ENCODE results near the gene DHRS4L2.
"Not testable (repeated sequence)": the region's sequence is repeated elsewhere in the genome, so short reads cannot be mapped to it uniquely, and the experiment has no call there.

DNA sequence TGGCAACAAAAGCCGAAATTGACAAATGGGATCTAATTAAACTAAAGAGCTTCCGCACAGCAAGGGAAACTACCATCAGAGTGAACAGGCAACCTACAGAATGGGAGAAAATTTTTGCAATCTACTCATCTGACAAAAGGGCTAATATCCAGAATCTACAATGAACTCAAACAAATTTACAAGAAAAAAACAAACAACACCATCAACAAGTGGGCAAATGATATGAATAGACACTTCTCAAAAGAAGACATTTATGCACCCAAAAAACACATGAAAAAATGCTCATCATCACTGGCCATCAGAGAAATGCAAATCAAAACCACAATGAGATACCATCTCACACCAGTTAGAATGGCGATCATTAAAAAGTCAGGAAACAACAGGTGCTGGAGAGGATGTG, 41.0 kb downstream of the DHRS4L2 start:
- TF ChIP-seq POLR2A (IDR thresholded peaks at IDR 0.05); EP300 (IDR thresholded peaks at IDR 0.05; ENCODE audit: low read depth); POLR2AphosphoS5 (IDR thresholded peaks at IDR 0.05): not testable (repeated sequence)
- TF ChIP-seq, protein P1, sequence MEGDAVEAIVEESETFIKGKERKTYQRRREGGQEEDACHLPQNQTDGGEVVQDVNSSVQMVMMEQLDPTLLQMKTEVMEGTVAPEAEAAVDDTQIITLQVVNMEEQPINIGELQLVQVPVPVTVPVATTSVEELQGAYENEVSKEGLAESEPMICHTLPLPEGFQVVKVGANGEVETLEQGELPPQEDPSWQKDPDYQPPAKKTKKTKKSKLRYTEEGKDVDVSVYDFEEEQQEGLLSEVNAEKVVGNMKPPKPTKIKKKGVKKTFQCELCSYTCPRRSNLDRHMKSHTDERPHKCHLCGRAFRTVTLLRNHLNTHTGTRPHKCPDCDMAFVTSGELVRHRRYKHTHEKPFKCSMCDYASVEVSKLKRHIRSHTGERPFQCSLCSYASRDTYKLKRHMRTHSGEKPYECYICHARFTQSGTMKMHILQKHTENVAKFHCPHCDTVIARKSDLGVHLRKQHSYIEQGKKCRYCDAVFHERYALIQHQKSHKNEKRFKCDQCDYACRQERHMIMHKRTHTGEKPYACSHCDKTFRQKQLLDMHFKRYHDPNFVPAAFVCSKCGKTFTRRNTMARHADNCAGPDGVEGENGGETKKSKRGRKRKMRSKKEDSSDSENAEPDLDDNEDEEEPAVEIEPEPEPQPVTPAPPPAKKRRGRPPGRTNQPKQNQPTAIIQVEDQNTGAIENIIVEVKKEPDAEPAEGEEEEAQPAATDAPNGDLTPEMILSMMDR (IDR thresholded peaks at IDR 0.05): not testable (repeated sequence)

All from transverse colon (tissue), 4 donors.